Panc1 (cell line): ENCODE data around the gene SCN1B.
"Not testable (repeated sequence)": the region's sequence is repeated elsewhere in the genome, so short reads cannot be mapped to it uniquely, and the experiment has no call there.

Source experiments
- POLR2AphosphoS5 ChIP-seq: IDR thresholded peaks from 2 replicates; pipeline ENCODE4 v1.6.1; 2012; ENCODE audit warnings: mild to moderate bottlenecking, low read depth, low read length, moderate library complexity
- TF ChIP-seq, protein P1 (sequence below): fragments of 450-650 bp; IDR thresholded peaks from 2 replicates; pipeline ENCODE4 v1.5.1; 2017; ENCODE audit warnings: mild to moderate bottlenecking

DNA sequence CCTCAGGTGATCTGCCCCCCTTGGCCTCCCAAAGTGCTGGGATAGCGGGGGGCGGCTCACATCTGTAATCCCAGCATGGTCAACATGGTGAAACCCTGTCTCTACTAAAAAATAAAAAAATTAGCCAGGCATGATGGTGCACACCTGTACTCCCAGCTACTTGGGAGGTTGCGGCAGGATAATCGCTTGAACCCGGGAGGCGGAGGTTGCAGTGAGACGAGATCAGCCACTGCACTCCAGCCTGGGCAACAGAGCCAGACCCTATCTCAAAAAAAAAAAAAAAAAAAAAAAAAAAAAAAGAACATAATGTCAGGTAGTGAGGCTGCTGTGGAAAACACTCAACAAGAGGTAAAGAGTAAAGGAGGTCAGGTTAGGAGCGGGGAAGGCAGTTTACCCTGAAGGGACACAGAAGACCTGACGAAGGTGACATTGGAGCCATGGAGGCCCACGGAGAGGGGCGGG is 964 bp upstream of the SCN1B start:
- TF ChIP-seq, protein P1, sequence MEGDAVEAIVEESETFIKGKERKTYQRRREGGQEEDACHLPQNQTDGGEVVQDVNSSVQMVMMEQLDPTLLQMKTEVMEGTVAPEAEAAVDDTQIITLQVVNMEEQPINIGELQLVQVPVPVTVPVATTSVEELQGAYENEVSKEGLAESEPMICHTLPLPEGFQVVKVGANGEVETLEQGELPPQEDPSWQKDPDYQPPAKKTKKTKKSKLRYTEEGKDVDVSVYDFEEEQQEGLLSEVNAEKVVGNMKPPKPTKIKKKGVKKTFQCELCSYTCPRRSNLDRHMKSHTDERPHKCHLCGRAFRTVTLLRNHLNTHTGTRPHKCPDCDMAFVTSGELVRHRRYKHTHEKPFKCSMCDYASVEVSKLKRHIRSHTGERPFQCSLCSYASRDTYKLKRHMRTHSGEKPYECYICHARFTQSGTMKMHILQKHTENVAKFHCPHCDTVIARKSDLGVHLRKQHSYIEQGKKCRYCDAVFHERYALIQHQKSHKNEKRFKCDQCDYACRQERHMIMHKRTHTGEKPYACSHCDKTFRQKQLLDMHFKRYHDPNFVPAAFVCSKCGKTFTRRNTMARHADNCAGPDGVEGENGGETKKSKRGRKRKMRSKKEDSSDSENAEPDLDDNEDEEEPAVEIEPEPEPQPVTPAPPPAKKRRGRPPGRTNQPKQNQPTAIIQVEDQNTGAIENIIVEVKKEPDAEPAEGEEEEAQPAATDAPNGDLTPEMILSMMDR = not testable (repeated sequence)
- not testable (repeated sequence) for TF ChIP-seq POLR2AphosphoS5
